BE2C (cell line): Measurements from ENCODE around the gene PGC.

ENCODE experiments used
- DNase-seq: peaks from one replicate; pipeline ENCODE4 v3.0.0-alpha.2; 2020
- H3K27me3 ChIP-seq: fragments of 250-450 bp; sonication (Bioruptor Pico); 2 replicates; pipeline ENCODE4 v1.5.1; 2020; ENCODE audit warnings: mild to moderate bottlenecking
- H3K36me3 ChIP-seq: fragments of 250-450 bp; sonication (Bioruptor Pico); 2 replicates; pipeline ENCODE4 v1.5.1; 2020; ENCODE audit warnings: mild to moderate bottlenecking
- H3K4me1 ChIP-seq: fragments of 250-450 bp; sonication (Bioruptor Pico); 2 replicates; pipeline ENCODE4 v1.5.1; 2020
- H3K4me3 ChIP-seq: 2 replicates; pipeline ENCODE4 v1.5.1; 2011; ENCODE audit warnings: low read depth, low read length
- H3K9me3 ChIP-seq: fragments of 250-450 bp; sonication (Bioruptor Pico); 2 replicates; pipeline ENCODE4 v1.5.1; 2020
- TF ChIP-seq, protein P1 (sequence below): IDR thresholded peaks from 2 replicates; pipeline ENCODE4 v1.5.1; 2012; ENCODE audit warnings: mild to moderate bottlenecking, low read depth, low read length

Gene PGC

DNA sequence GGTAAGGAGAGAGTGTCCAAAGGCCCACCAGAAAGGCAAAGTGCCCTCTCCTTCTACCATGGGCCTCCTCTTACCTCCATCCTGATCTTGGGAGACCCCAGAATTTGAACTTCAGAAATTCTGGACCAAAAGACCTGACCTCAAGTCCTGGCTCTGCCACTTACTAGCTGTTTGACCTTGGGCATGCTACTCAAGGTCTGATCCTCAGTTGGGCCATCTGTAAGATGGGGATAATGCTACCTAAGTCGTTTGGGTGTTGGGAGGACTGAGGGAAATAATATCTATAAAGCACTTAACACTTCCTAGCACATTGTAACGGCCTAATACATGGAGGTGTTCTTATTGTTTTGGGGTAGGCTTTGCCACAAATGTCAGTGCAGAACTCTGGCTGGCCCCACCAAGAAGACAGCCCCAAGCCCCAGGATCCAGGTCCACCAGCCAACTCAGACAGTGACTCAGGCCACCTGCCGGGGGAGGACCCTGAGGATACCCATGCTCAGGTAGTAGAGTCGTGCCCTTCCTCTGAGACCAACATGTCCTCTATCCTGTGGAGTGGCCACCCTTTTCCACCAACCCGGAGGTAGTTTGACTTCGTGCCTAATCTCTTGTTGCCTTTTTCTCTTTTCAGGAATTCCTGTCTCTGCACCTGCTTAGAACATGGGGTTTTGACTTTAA is 36.0 kb upstream of the PGC start:
- Histone ChIP-seq H3K9me3 (no peaks in the 10 kb centered on the region), H3K36me3 (no peaks in the 10 kb centered on the region), H3K4me3 (no peak overlapping the region), H3K4me1 (no peaks in the 10 kb centered on the region), H3K27me3 (no peaks in the 10 kb centered on the region)
- DNase-seq: no peak
- TF ChIP-seq, protein P1, sequence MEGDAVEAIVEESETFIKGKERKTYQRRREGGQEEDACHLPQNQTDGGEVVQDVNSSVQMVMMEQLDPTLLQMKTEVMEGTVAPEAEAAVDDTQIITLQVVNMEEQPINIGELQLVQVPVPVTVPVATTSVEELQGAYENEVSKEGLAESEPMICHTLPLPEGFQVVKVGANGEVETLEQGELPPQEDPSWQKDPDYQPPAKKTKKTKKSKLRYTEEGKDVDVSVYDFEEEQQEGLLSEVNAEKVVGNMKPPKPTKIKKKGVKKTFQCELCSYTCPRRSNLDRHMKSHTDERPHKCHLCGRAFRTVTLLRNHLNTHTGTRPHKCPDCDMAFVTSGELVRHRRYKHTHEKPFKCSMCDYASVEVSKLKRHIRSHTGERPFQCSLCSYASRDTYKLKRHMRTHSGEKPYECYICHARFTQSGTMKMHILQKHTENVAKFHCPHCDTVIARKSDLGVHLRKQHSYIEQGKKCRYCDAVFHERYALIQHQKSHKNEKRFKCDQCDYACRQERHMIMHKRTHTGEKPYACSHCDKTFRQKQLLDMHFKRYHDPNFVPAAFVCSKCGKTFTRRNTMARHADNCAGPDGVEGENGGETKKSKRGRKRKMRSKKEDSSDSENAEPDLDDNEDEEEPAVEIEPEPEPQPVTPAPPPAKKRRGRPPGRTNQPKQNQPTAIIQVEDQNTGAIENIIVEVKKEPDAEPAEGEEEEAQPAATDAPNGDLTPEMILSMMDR: no peak

DNA sequence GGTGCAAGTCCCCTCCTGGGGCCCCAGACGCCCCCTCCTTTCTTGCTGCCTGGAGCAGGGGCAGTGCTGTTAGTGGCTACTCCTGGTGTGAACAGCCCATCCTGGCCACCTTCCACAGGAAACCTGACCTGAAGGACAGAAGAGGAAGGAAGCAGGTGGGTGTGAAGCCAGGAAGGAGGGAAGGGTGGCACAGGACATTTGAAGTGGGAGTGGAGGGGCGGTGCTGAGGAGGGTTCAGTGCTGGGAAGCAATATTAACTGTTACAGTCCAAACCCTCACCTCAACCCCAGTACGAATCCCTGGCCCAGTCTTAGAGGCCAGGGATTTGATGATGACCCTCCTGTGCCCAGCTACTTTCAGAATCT is 34.2 kb upstream of the PGC start:
- no peaks in the 10 kb centered on the region for H3K36me3 ChIP-seq
- DNase-seq: no peak

DNA sequence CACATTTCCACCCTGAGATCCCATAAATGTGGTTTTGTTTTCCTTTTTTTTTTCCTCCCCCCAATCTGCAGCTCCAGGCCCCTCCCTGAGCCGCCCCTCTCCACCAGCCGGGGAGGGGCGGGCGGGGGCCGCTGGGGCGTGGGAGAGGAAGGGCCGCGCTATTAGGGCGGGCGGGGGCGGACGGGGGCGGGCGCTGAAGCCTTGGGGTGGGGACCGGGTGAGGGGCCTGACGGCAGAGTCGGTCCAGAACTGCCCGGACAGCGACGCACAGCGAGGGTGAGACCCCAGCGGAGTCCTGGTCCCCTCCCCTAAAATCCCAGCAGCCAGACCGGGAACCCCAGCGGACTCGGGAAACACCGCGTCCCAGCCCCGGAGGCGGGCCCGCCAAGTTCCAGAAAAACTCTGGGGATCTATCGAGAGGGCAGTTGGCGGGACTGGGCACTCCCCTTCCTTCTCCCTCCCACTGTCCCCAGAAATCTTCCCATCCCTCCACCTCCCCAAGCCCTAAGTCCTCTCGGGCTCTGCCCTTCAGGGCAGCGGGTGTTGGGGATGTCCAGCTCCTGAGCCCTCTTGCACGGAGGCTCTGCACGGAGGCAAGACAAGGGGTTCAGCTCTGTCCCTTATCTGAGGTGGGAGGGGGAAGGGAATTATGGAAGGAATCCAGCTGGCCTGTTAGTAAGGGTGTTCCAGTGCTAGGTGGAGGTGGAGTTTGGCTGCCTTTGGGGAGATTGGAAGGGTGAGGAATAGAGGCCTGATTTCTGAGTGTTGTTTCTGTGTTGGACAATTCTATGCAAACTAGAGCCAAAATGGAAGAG is 33.6 kb upstream of the PGC start, which contains the start of gene PRICKLE4:
TSS of gene PRICKLE4 (plus strand) at position 232 of the 815 bp plus-strand sequence. CDS start 2,692 bp downstream, outside the sequence.
- no peaks in the 10 kb centered on the region for H3K4me1 ChIP-seq
- peak within 1 kb of the TSS; percentile 70 for H3K4me3 ChIP-seq
- TF ChIP-seq, protein P1: no peak
- no peaks in the 10 kb centered on the region for H3K9me3 ChIP-seq
- no peaks in the 10 kb centered on the region for H3K36me3 ChIP-seq
- DNase-seq: no peak
- H3K27me3 ChIP-seq: no peaks in the 10 kb centered on the region

More for the DNA sequence above, 34.2 kb upstream of the PGC start:
- H3K4me3 ChIP-seq: peak overlapping the region; percentile 67
- H3K27me3 ChIP-seq: no peaks in the 10 kb centered on the region
- no peaks in the 10 kb centered on the region for H3K9me3 ChIP-seq
- TF ChIP-seq, protein P1: no peak
- H3K4me1 ChIP-seq: no peaks in the 10 kb centered on the region

DNA sequence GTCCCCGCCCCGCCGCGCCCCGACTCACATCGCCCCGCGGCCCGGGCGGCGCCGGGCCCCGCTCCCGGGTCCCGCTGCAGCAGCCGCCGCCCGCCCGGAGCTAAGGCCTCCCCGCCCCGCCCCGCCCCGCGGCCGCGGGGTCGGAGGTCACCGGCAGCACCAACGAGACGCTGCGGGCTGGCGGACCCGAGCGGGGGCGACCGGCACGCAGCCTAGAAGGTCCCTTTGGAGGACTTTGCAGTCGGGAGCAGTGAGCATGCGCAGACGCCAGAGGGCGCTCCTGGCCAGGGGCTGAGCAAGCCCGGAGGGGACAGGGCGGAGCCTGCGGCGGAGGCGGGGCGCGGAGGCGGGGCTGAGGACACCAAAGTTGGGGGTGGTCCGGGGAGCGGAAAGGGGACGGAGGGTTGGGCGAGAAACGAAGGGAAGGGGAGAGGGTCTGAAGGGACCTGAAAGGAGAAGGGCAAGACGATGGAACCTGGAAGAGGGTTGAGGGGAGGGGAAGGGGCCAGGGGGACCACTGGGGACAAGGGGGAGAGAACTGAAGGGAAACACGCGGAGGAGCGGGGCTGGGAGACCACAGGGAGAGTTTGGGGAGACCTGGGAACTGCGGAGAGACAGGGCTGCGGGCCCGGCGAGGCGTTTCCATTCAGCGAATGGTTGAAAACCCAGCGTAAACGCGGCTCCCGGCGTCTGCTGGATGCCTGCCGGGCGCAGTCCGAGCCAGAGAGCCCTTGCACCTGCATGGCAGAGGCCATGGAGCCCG is 32.8 kb upstream of the PGC start, which contains the start of gene FRS3:
TSS of gene FRS3 (minus strand) at position 113 of the 763 bp plus-strand sequence. CDS start 2,913 bp downstream, outside the sequence.
- Histone ChIP-seq H3K4me3 (peak within 1 kb of the TSS; percentile 70), H3K4me1 (no peaks in the 10 kb centered on the region), H3K9me3 (no peaks in the 10 kb centered on the region), H3K27me3 (no peaks in the 10 kb centered on the region), H3K36me3 (no peaks in the 10 kb centered on the region)
- TF ChIP-seq, protein P1: peak; percentile 85
- peak; percentile 97 for DNase-seq

DNA sequence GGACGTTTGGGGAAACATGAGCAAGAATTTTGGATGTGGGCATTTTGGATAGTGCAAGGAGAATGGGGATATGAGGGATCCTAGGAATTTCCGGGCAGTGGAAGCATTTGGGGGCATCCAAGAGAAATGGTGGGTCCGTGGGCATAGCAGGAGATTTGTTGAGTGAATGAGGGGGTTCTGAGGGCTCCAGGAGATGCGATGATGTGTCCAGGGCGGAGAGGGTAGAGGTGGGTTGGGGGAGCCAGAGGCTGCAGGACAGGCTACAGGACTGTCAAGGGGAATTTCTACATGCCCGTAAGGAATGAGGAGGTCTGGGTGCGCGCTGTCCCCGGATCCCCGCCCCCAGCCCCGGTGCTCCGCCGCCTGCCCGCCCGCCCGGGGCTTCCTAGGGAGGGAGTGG is 32.1 kb upstream of the PGC start:
- Histone ChIP-seq H3K27me3 (no peaks in the 10 kb centered on the region), H3K4me3 (peak overlapping the region; percentile 70), H3K36me3 (no peaks in the 10 kb centered on the region), H3K9me3 (no peaks in the 10 kb centered on the region), H3K4me1 (no peaks in the 10 kb centered on the region)
- TF ChIP-seq, protein P1: no peak
- no peak for DNase-seq
